GM18861 (cell line): ENCODE data around the gene LRP6.
"Not testable (repeated sequence)": the region's sequence is repeated elsewhere in the genome, so short reads cannot be mapped to it uniquely, and the experiment has no call there.

Experiments used
- ATAC-seq: cut with Tn5 transposase; IDR thresholded peaks from one replicate; pipeline ENCODE4 v1.9.1; 2021; ENCODE audit not compliant: unreplicated experiment

The LRP6 gene

GRCh38 chr12:12266873-12267741 lies at the start of gene LRP6:
Gene LRP6 (minus strand): TSS chr12:12267044. CDS start chr12:12266735, 309 bp downstream.
- peak; percentile 77 for ATAC-seq

- no peak for ATAC-seq
Observed at GRCh38 chr12:12315838-12316237, 49.0 kb upstream of the LRP6 start.

GRCh38 chr12:12310695-12311094 lies 43.9 kb upstream of the LRP6 start:
- ATAC-seq, result not testable (repeated sequence)

GRCh38 chr12:12305568-12306300 lies 38.9 kb upstream of the LRP6 start:
- no peak for ATAC-seq

GRCh38 chr12:12302976-12303375 lies 36.1 kb upstream of the LRP6 start:
- no peak for ATAC-seq

GRCh38 chr12:12301122-12301521 lies 34.3 kb upstream of the LRP6 start:
- ATAC-seq, result no peak

- ATAC-seq, result no peak
Observed at GRCh38 chr12:12297201-12297830, 30.5 kb upstream of the LRP6 start.

GRCh38 chr12:12294215-12295005 lies 27.6 kb upstream of the LRP6 start:
- no peak for ATAC-seq

GRCh38 chr12:12290206-12290605 lies 23.4 kb upstream of the LRP6 start:
- no peak for ATAC-seq

GRCh38 chr12:12286441-12286840 lies 19.6 kb upstream of the LRP6 start:
- ATAC-seq, result no peak

GRCh38 chr12:12282761-12283425 lies 16.0 kb upstream of the LRP6 start:
- ATAC-seq, result no peak

- no peak for ATAC-seq
Observed at GRCh38 chr12:12282202-12282601, 15.4 kb upstream of the LRP6 start.

- ATAC-seq, result no peak
Observed at GRCh38 chr12:12281134-12281533, 14.3 kb upstream of the LRP6 start.

GRCh38 chr12:12278899-12279298 lies 12.1 kb upstream of the LRP6 start:
- ATAC-seq, result no peak

- ATAC-seq, result no peak
Observed at GRCh38 chr12:12275874-12276273, 9.0 kb upstream of the LRP6 start.

- no peak for ATAC-seq
Observed at GRCh38 chr12:12273291-12273957, 6.6 kb upstream of the LRP6 start.

- no peak for ATAC-seq
Observed at GRCh38 chr12:12272869-12273268, 6.0 kb upstream of the LRP6 start.

GRCh38 chr12:12270226-12270625 lies 3.4 kb upstream of the LRP6 start:
- no peak for ATAC-seq

GRCh38 chr12:12267742-12268200 lies 927 bp upstream of the LRP6 start:
- ATAC-seq, result no peak

- no peak for ATAC-seq
Observed at GRCh38 chr12:12266389-12266872, 413 bp downstream of the LRP6 start.
